ENCODE measurements around the gene MAPKAPK5. TPM values are rescaled to one million over a fixed set of nuclear protein-coding genes. Genes with fewer than 3 reads are reported as not detected.

Gene MAPKAPK5
- total RNA-seq, 1 experiment from 2014 or later: 89.5 TPM

GRCh38 chr12:111806304-111806703 lies 35.7 kb upstream of the MAPKAPK5 start:
- intact Hi-C loops (cut with micrococcal nuclease; ENCODE audit: unreplicated experiment): no loop called here
- H3K27ac Mint-ChIP-seq (ENCODE audit: unreplicated experiment): no peak overlapping the region
- ChIA-PET POLR2A (no interaction called here), CTCF (no interaction called here)
- Histone ChIP-seq H3K36me3 (ENCODE audit: control insufficient read depth, insufficient read depth, low read length) (peaks cover 3% of the 10 kb centered on the region; the same call in 1 of the 2 replicates), H3K27me3 (replicated peaks; ENCODE audit: control insufficient read depth, insufficient read depth, low read length) (no peaks in the 10 kb centered on the region), H3K9me3 (no peaks in the 10 kb centered on the region), H3K4me1 (no peaks in the 10 kb centered on the region), H3K4me3 (ENCODE audit: low read depth, low read length) (no peak overlapping the region)
- BruUV-seq (replicated peaks): no TSS peak
- H3K4me3 Mint-ChIP-seq (ENCODE audit: unreplicated experiment): no peak overlapping the region
- peaks cover 71% of the 10 kb centered on the region for H3K36me3 Mint-ChIP-seq (ENCODE audit: insufficient read depth, unreplicated experiment)
- H3K4me1 Mint-ChIP-seq (ENCODE audit: low read depth, unreplicated experiment): peaks cover under 1% of the 10 kb centered on the region
- H3K27me3 Mint-ChIP-seq (ENCODE audit: insufficient read depth, unreplicated experiment): no peaks in the 10 kb centered on the region
- no peaks in the 10 kb centered on the region for H3K9me3 Mint-ChIP-seq (ENCODE audit: unreplicated experiment)
- TF ChIP-seq CTCF (IDR thresholded peaks at IDR 0.05; ENCODE audit: insufficient read depth in 1 of 2, low read depth in 1 of 2, low read length in 1 of 2, severe bottlenecking in 1 of 2, unreplicated experiment in 1 of 2): no peak
- DNase-seq: no peak

- H3K27ac Mint-ChIP-seq (ENCODE audit: unreplicated experiment): no peak overlapping the region
- CTCF ChIA-PET: no interaction called here
These were observed 34.8 kb upstream of the MAPKAPK5 start for GRCh38 chr12:111807232-111807631.

More at GRCh38 chr12:111807232-111807631, 34.8 kb upstream of the MAPKAPK5 start:
- no peaks in the 10 kb centered on the region for H3K27me3 Mint-ChIP-seq (ENCODE audit: insufficient read depth, unreplicated experiment)
- H3K36me3 Mint-ChIP-seq (ENCODE audit: insufficient read depth, unreplicated experiment): peaks cover 70% of the 10 kb centered on the region
- Histone ChIP-seq H3K4me3 (ENCODE audit: low read depth, low read length) (no peak overlapping the region), H3K36me3 (ENCODE audit: control insufficient read depth, insufficient read depth, low read length) (peaks cover 3% of the 10 kb centered on the region; the same call in 1 of the 2 replicates), H3K9me3 (no peaks in the 10 kb centered on the region), H3K4me1 (no peaks in the 10 kb centered on the region), H3K27me3 (replicated peaks; ENCODE audit: control insufficient read depth, insufficient read depth, low read length) (no peaks in the 10 kb centered on the region)
- POLR2A ChIA-PET: no interaction called here
- BruUV-seq (replicated peaks): no TSS peak
- H3K4me3 Mint-ChIP-seq (ENCODE audit: unreplicated experiment): no peak overlapping the region
- intact Hi-C loops (cut with micrococcal nuclease; ENCODE audit: unreplicated experiment): no loop called here
- no peak for DNase-seq
- TF ChIP-seq CTCF (IDR thresholded peaks at IDR 0.05; ENCODE audit: insufficient read depth in 1 of 2, low read depth in 1 of 2, low read length in 1 of 2, severe bottlenecking in 1 of 2, unreplicated experiment in 1 of 2): no peak
- H3K4me1 Mint-ChIP-seq (ENCODE audit: low read depth, unreplicated experiment): peaks cover 9% of the 10 kb centered on the region
- no peaks in the 10 kb centered on the region for H3K9me3 Mint-ChIP-seq (ENCODE audit: unreplicated experiment)

Measured in Caco-2 (cell line).